H9 (cell line): ENCODE measurements around the gene F12. TPM values are rescaled to one million over a fixed set of nuclear protein-coding genes. Genes with fewer than 3 reads are reported as not detected.

Experiments used
- DNase-seq: peaks from one replicate; pipeline ENCODE4 v3.0.0-alpha.2; 2017
- H2AFZ ChIP-seq: one replicate; pipeline ENCODE4 v1.6.1; 2013; ENCODE audit warnings: mild to moderate bottlenecking, low read length, control low read depth, moderate library complexity
- H2AK5ac ChIP-seq: 2 replicates; pipeline ENCODE4 v1.6.1; 2013; ENCODE audit warnings: low read length, control low read depth, mixed read lengths; ENCODE audit not compliant: insufficient read length
- H2BK120ac ChIP-seq: one replicate; pipeline ENCODE4 v1.6.1; 2013; ENCODE audit warnings: low read depth, mild to moderate bottlenecking, low read length, control low read depth, inconsistent platforms; ENCODE audit not compliant: poor library complexity, severe bottlenecking
- H2BK12ac ChIP-seq: 2 replicates; pipeline ENCODE4 v1.6.1; 2013; ENCODE audit warnings: low read length, control low read depth, mixed read lengths, low read depth; ENCODE audit not compliant: insufficient read length
- H2BK15ac ChIP-seq: 2 replicates; pipeline ENCODE4 v1.6.1; 2013; ENCODE audit warnings: low read depth, low read length, control low read depth
- H2BK20ac ChIP-seq: one replicate; pipeline ENCODE4 v1.6.1; 2013; ENCODE audit warnings: low read depth, mild to moderate bottlenecking, low read length, control low read depth, inconsistent platforms; ENCODE audit not compliant: poor library complexity, severe bottlenecking
- H2BK5ac ChIP-seq: 2 replicates; pipeline ENCODE4 v1.6.1; 2013; ENCODE audit warnings: low read length, control low read depth, mixed read lengths; ENCODE audit not compliant: insufficient read length
- H3K14ac ChIP-seq: 2 replicates; pipeline ENCODE4 v1.6.1; 2013; ENCODE audit warnings: low read length, control low read depth; ENCODE audit not compliant: insufficient read depth
- H3K18ac ChIP-seq: 2 replicates; pipeline ENCODE4 v1.6.1; 2013; ENCODE audit warnings: low read depth, mild to moderate bottlenecking, mixed read lengths, low read length, control low read depth; ENCODE audit not compliant: insufficient read length
- H3K23ac ChIP-seq: 2 replicates; pipeline ENCODE4 v1.6.1; 2013; ENCODE audit warnings: low read length, control low read depth, mixed read lengths, low read depth; ENCODE audit not compliant: insufficient read length
- H3K23me2 ChIP-seq: 2 replicates; pipeline ENCODE4 v1.6.1; 2013; ENCODE audit warnings: low read depth, mild to moderate bottlenecking, mixed read lengths, low read length, control low read depth; ENCODE audit not compliant: insufficient read length, poor library complexity, severe bottlenecking
- H3K27ac ChIP-seq: 2 replicates; pipeline ENCODE4 v1.5.1; 2013; ENCODE audit warnings: low read length, control low read depth, mixed read lengths, low read depth; ENCODE audit not compliant: insufficient read length
- H3K27me3 ChIP-seq: 2 replicates; pipeline ENCODE4 v1.6.1; 2013; ENCODE audit warnings: low read length, control low read depth, inconsistent platforms; ENCODE audit not compliant: insufficient read depth
- H3K4ac ChIP-seq: 2 replicates; pipeline ENCODE4 v1.6.1; 2013; ENCODE audit warnings: low read depth, mild to moderate bottlenecking, control low read depth, inconsistent platforms, low read length, moderate library complexity
- H3K4me1 ChIP-seq: 2 replicates; pipeline ENCODE4 v1.6.1; 2013; ENCODE audit warnings: low read length, control low read depth, inconsistent platforms; ENCODE audit not compliant: insufficient read depth
- H3K4me2 ChIP-seq: 2 replicates; pipeline ENCODE4 v1.6.1; 2013; ENCODE audit warnings: low read length, control low read depth, mixed read lengths; ENCODE audit not compliant: insufficient read length, insufficient read depth
- H3K56ac ChIP-seq: 2 replicates; pipeline ENCODE4 v1.6.1; 2013; ENCODE audit warnings: low read depth, mild to moderate bottlenecking, mixed read lengths, low read length, control low read depth; ENCODE audit not compliant: insufficient read length
- H3K79me1 ChIP-seq: 2 replicates; pipeline ENCODE4 v1.6.1; 2013; ENCODE audit warnings: low read depth, mild to moderate bottlenecking, moderate library complexity, low read length, control low read depth, inconsistent platforms; ENCODE audit not compliant: insufficient read depth, poor library complexity, severe bottlenecking
- H3K79me2 ChIP-seq: 2 replicates; pipeline ENCODE4 v1.6.1; 2013; ENCODE audit warnings: low read length, control low read depth, inconsistent platforms; ENCODE audit not compliant: insufficient read depth
- H3K9ac ChIP-seq: 2 replicates; pipeline ENCODE4 v1.6.1; 2013; ENCODE audit warnings: low read length, control low read depth, mixed read lengths; ENCODE audit not compliant: insufficient read length; ENCODE audit errors: extremely low read depth
- H3K9me3 ChIP-seq: one replicate; pipeline ENCODE4 v1.6.1; 2013; ENCODE audit warnings: low read depth, low read length, inconsistent platforms; ENCODE audit not compliant: control insufficient read depth
- H3T11ph ChIP-seq: one replicate; pipeline ENCODE4 v1.6.1; 2013; ENCODE audit warnings: mild to moderate bottlenecking, low read length, control low read depth, inconsistent platforms
- H4K20me1 ChIP-seq: one replicate; pipeline ENCODE4 v1.6.1; 2013; ENCODE audit not compliant: control insufficient read depth, insufficient read length, insufficient read depth
- H4K5ac ChIP-seq: 2 replicates; pipeline ENCODE4 v1.6.1; 2013; ENCODE audit warnings: low read depth, mild to moderate bottlenecking, mixed read lengths, low read length, control low read depth; ENCODE audit not compliant: insufficient read length
- H4K8ac ChIP-seq: replicated peaks from 2 replicates; pipeline ENCODE4 v1.6.1; 2013; ENCODE audit warnings: low read length, control low read depth, mixed read lengths, low read depth; ENCODE audit not compliant: insufficient read length
- H4K91ac ChIP-seq: 2 replicates; pipeline ENCODE4 v1.6.1; 2013; ENCODE audit warnings: low read depth, mild to moderate bottlenecking, moderate library complexity, mixed read lengths, low read length, control low read depth; ENCODE audit not compliant: insufficient read length
- H3K27ac Mint-ChIP-seq, 3 experiments: 2 replicates in 2 of 3; 3 replicates in 1 of 3; pipeline ENCODE4 v1.8.0; 2020 to 2021; ENCODE audit warnings: mixed read lengths in 3 of 3, mild to moderate bottlenecking in 1 of 3, moderate library complexity in 1 of 3
- H3K27me3 Mint-ChIP-seq: 2 replicates; pipeline ENCODE4 v1.8.0; 2021; ENCODE audit warnings: low read depth, mild to moderate bottlenecking, moderate library complexity, mixed read lengths
- H3K36me3 Mint-ChIP-seq, 3 experiments: 2 replicates in 2 of 3; 3 replicates in 1 of 3; pipeline ENCODE4 v1.8.0; 2020 to 2021; ENCODE audit warnings: low read depth in 3 of 3, mixed read lengths in 3 of 3; ENCODE audit not compliant: insufficient read depth in 1 of 3
- H3K4me1 Mint-ChIP-seq, 2 experiments: 2 replicates each; pipeline ENCODE4 v1.8.0; 2020; ENCODE audit warnings: mixed read lengths in 2 of 2
- H3K4me3 Mint-ChIP-seq, 2 experiments: 2 replicates in 1 of 2; 3 replicates in 1 of 2; pipeline ENCODE4 v1.8.0; 2020 to 2021; ENCODE audit warnings: mild to moderate bottlenecking in 2 of 2, mixed read lengths in 2 of 2, moderate library complexity in 1 of 2
- H3K9me3 Mint-ChIP-seq, 2 experiments: 2 replicates in 1 of 2; 3 replicates in 1 of 2; pipeline ENCODE4 v1.8.0; 2020; ENCODE audit warnings: mild to moderate bottlenecking in 2 of 2, mixed read lengths in 2 of 2, moderate library complexity in 1 of 2
- CTCF ChIP-seq: fragments of 200-600 bp; sonication (generic); conservative IDR thresholded peaks from 3 replicates; pipeline ENCODE4 v1.8.0; 2021; ENCODE audit warnings: antibody characterized with exemption, mild to moderate bottlenecking
- WGBS: extraction: QIAGEN DNeasy Blood & Tissue Kit; methylation state at CpG from one replicate; pipeline ENCODE4 v1.1.7; 2013; ENCODE audit warnings: missing lambda C conversion rate, low lambda C conversion rate, mixed read lengths; ENCODE audit not compliant: insufficient read length; ENCODE audit errors: extremely low coverage; 5-methylcytosine and 5-hydroxymethylcytosine counted together
- total RNA-seq: library from RNA; stranded (reverse); gene quantifications from 2 replicates; pipeline ENCODE4 v1.2.1, GENCODE V29; 2021

The F12 gene
- total RNA-seq, 1 experiment from 2014 or later: 3.5 TPM

- Mint-ChIP-seq H3K27me3 (peaks cover 5% of the 10 kb centered on the region; the same call in 1 of the 2 replicates), H3K4me1 (peaks cover 18 to 23% of the 10 kb centered on the region in 2 experiments), H3K9me3 (no peaks in the 10 kb centered on the region), H3K4me3 (no peak overlapping the region), H3K36me3 (peaks cover 0 to 4% (median 0%) of the 10 kb centered on the region in 3 experiments; a peak in 1 of 7 replicates), H3K27ac (no peak overlapping the region)
- no peak for TF ChIP-seq CTCF
- no CpG with 5 or more reads among the region's 2 CpGs for WGBS
- Histone ChIP-seq H3K4me1 (no peaks in the 10 kb centered on the region; the same call in 1 of the 2 replicates), H3K79me1 (no peaks in the 10 kb centered on the region), H3K14ac (no peak overlapping the region), H2BK20ac (no peak overlapping the region), H3K27ac (no peak overlapping the region), H3K18ac (no peak overlapping the region), H4K20me1 (no peaks in the 10 kb centered on the region), H4K5ac (no peak overlapping the region), H3T11ph (no peak overlapping the region), H2BK5ac (no peak overlapping the region), H3K4ac (no peak overlapping the region), H3K56ac (no peak overlapping the region), H2BK12ac (no peak overlapping the region), H3K9me3 (no peaks in the 10 kb centered on the region), H3K23me2 (peaks cover 4% of the 10 kb centered on the region), H3K23ac (no peak overlapping the region), H4K91ac (no peak overlapping the region), H2BK15ac (no peak overlapping the region), H4K8ac (no peak overlapping the region), H3K27me3 (no peaks in the 10 kb centered on the region), H2AK5ac (no peak overlapping the region), H3K4me2 (no peak overlapping the region), H3K79me2 (no peaks in the 10 kb centered on the region; the same call in 1 of the 2 replicates), H3K9ac (no peak overlapping the region), H2AFZ (no peak overlapping the region), H2BK120ac (no peak overlapping the region)
- DNase-seq: no peak
Measured at GRCh38 chr5:177423671-177424070, 14.3 kb upstream of the F12 start.
